Fibroblast of lung (primary cell): ENCODE results near the gene FAM169A. TPM values are rescaled to one million over a fixed set of nuclear protein-coding genes. Genes with fewer than 3 reads are reported as not detected.

Experiments
- DNase-seq, 2 donors: peaks; one replicate each; pipeline versions ENCODE4 v3.0.0 to v3.0.0-alpha.2; 2010; ENCODE audit warnings: low read depth in 2 of 2
- H2AFZ ChIP-seq: 2 replicates; pipeline ENCODE4 v1.5.1; 2012; ENCODE audit warnings: low read length, control low read depth, inconsistent platforms
- H3K27ac ChIP-seq: 2 replicates; pipeline ENCODE4 v1.5.1; 2011; ENCODE audit warnings: low read length, control low read depth; ENCODE audit not compliant: insufficient read depth
- H3K27me3 ChIP-seq: 2 replicates; pipeline ENCODE4 v1.5.1; 2011; ENCODE audit warnings: mild to moderate bottlenecking, low read length; ENCODE audit not compliant: control insufficient read depth, insufficient read depth
- H3K36me3 ChIP-seq: 2 replicates; pipeline ENCODE4 v1.5.1; 2011; ENCODE audit warnings: low read length; ENCODE audit not compliant: control insufficient read depth, insufficient read depth
- H3K4me1 ChIP-seq: 2 replicates; pipeline ENCODE4 v1.5.1; 2011; ENCODE audit warnings: low read length; ENCODE audit not compliant: control insufficient read depth, insufficient read depth; ENCODE audit errors: extremely low read depth
- H3K4me2 ChIP-seq: 2 replicates; pipeline ENCODE4 v1.5.1; 2011; ENCODE audit warnings: low read length, control low read depth; ENCODE audit not compliant: insufficient read depth; ENCODE audit errors: extremely low read depth
- H3K4me3 ChIP-seq, 4 experiments: fragments of 200-600 bp in 1 of 4; sonication (generic) in 1 of 4; replicated peaks in 1 of 4; 2 replicates each; pipeline ENCODE4 v1.5.1; 2011 to 2016; ENCODE audit warnings: low read length in 4 of 4, low read depth in 3 of 4, mild to moderate bottlenecking in 3 of 4, control low read depth in 2 of 4, inconsistent platforms in 1 of 4, mixed read lengths in 1 of 4; ENCODE audit not compliant: insufficient read depth in 1 of 4; ENCODE audit errors: control extremely low read depth in 1 of 4
- H3K79me2 ChIP-seq: 2 replicates; pipeline ENCODE4 v1.5.1; 2012; ENCODE audit warnings: mild to moderate bottlenecking, low read length, inconsistent platforms; ENCODE audit not compliant: control insufficient read depth, insufficient read depth
- H3K9ac ChIP-seq: 2 replicates; pipeline ENCODE4 v1.5.1; 2011; ENCODE audit warnings: mild to moderate bottlenecking, low read length, control low read depth; ENCODE audit not compliant: insufficient read depth
- H3K9me3 ChIP-seq: 2 replicates; pipeline ENCODE4 v1.5.1; 2012; ENCODE audit warnings: low read depth, low read length; ENCODE audit not compliant: control insufficient read depth, insufficient read depth
- H4K20me1 ChIP-seq: 2 replicates; pipeline ENCODE4 v1.5.1; 2011; ENCODE audit warnings: low read length; ENCODE audit not compliant: control insufficient read depth, insufficient read depth; ENCODE audit errors: extremely low read depth
- EZH2 ChIP-seq: IDR thresholded peaks from 2 replicates; pipeline ENCODE4 v1.5.1; 2012; ENCODE audit warnings: low read length, control low read depth, mild to moderate bottlenecking; ENCODE audit errors: missing control alignments
- polyA plus RNA-seq, 2 donors: library from polyadenylated mRNA; depleted of rRNA in 1 of 2; stranded (reverse) in 1 of 2; unstranded in 1 of 2; fragments of >200 nt; gene quantifications; 2 replicates each; pipeline ENCODE4 v1.2.1, GENCODE V29; 2011 to 2012; ENCODE audit warnings: missing spikeins in 1 of 2
- total RNA-seq: library from RNA; depleted of rRNA; stranded (reverse); fragments of >200 nt; gene quantifications from 2 replicates; pipeline ENCODE4 v1.2.1, GENCODE V29; 2014
- TF ChIP-seq, protein P1 (sequence below), 2 donors: IDR thresholded peaks in 1 of 2; conservative IDR thresholded peaks in 1 of 2; 1 replicate in 1 of 2; 2 replicates in 1 of 2; pipeline ENCODE4 v1.5.1; 2011 to 2012; ENCODE audit warnings: low read length in 2 of 2, control low read depth in 1 of 2, inconsistent platforms in 1 of 2, low read depth in 1 of 2, mild to moderate bottlenecking in 1 of 2

FAM169A gene
- total and polyA plus RNA-seq, 2 donors (not counting 1 experiment from before 2014, with no cell fraction given): 0.61 to 1.2 TPM

GRCh38 chr5:74829413-74829812 lies 36.8 kb downstream of the FAM169A start:
- Histone ChIP-seq H3K9me3 (no peaks in the 10 kb centered on the region), H3K9ac (no peak overlapping the region), H3K79me2 (no peaks in the 10 kb centered on the region), H4K20me1 (no peaks in the 10 kb centered on the region), H3K27me3 (no peaks in the 10 kb centered on the region), H3K4me3 (no peak overlapping the region), H2AFZ (no peak overlapping the region), H3K4me2 (no peak overlapping the region), H3K36me3 (no peaks in the 10 kb centered on the region), H3K4me1 (no peaks in the 10 kb centered on the region), H3K27ac (no peak overlapping the region)
- TF ChIP-seq, protein P1, sequence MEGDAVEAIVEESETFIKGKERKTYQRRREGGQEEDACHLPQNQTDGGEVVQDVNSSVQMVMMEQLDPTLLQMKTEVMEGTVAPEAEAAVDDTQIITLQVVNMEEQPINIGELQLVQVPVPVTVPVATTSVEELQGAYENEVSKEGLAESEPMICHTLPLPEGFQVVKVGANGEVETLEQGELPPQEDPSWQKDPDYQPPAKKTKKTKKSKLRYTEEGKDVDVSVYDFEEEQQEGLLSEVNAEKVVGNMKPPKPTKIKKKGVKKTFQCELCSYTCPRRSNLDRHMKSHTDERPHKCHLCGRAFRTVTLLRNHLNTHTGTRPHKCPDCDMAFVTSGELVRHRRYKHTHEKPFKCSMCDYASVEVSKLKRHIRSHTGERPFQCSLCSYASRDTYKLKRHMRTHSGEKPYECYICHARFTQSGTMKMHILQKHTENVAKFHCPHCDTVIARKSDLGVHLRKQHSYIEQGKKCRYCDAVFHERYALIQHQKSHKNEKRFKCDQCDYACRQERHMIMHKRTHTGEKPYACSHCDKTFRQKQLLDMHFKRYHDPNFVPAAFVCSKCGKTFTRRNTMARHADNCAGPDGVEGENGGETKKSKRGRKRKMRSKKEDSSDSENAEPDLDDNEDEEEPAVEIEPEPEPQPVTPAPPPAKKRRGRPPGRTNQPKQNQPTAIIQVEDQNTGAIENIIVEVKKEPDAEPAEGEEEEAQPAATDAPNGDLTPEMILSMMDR (conservative IDR thresholded peaks at IDR 0.05 in 1 of 2, IDR thresholded peaks at IDR 0.05 in 1 of 2; ENCODE audit: low read depth in 1 of 2, low read length in 2 of 2): no peak
- no peak for DNase-seq

DNA sequence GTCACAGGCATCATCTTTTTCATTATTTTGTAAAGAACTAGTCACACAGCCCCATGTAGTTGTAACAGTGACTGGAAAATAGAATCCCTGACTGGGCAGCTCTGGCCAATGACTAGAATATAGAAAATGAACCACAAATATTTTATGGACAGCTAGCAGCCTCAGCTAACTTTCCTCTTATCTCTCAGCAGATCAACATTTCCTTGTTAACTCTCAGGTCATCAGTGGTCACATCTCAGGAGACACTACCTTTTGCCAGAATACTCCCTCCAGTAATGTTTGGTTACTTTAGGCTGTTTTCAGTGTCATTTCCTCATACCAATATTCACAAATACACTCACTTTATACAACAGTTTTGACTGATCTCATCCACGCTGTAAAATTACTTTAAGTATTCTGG lies 43.9 kb downstream of the FAM169A start:
- H3K9ac ChIP-seq: no peak overlapping the region
- no peaks in the 10 kb centered on the region for H3K4me1 ChIP-seq
- no peak overlapping the region for H3K27ac ChIP-seq
- H3K4me3 ChIP-seq: no peak overlapping the region
- H2AFZ ChIP-seq: no peak overlapping the region
- no peaks in the 10 kb centered on the region for H3K36me3 ChIP-seq
- H3K27me3 ChIP-seq: peaks cover 3% of the 10 kb centered on the region
- no peaks in the 10 kb centered on the region for H3K9me3 ChIP-seq
- H3K4me2 ChIP-seq: no peak overlapping the region
- H4K20me1 ChIP-seq: no peaks in the 10 kb centered on the region
- no peak for DNase-seq
- no peaks in the 10 kb centered on the region for H3K79me2 ChIP-seq
- TF ChIP-seq, protein P1 (conservative IDR thresholded peaks at IDR 0.05 in 1 of 2, IDR thresholded peaks at IDR 0.05 in 1 of 2; ENCODE audit: low read depth in 1 of 2, low read length in 2 of 2): no peak
- no peak for TF ChIP-seq EZH2

- H3K36me3 ChIP-seq: no peaks in the 10 kb centered on the region
- no peak overlapping the region for H3K27ac ChIP-seq
- H3K9me3 ChIP-seq: no peaks in the 10 kb centered on the region
- TF ChIP-seq, protein P1 (conservative IDR thresholded peaks at IDR 0.05 in 1 of 2, IDR thresholded peaks at IDR 0.05 in 1 of 2; ENCODE audit: low read depth in 1 of 2, low read length in 2 of 2): no peak
- no peak for TF ChIP-seq EZH2
- no peak for DNase-seq
- no peak overlapping the region for H3K9ac ChIP-seq
- no peaks in the 10 kb centered on the region for H4K20me1 ChIP-seq
- H3K27me3 ChIP-seq: peaks cover 3% of the 10 kb centered on the region
- H3K4me3 ChIP-seq: no peak overlapping the region
- no peak overlapping the region for H2AFZ ChIP-seq
- H3K4me2 ChIP-seq: no peak overlapping the region
- no peaks in the 10 kb centered on the region for H3K79me2 ChIP-seq
- no peaks in the 10 kb centered on the region for H3K4me1 ChIP-seq
Measured at GRCh38 chr5:74816875-74817274, 49.3 kb downstream of the FAM169A start.
